Right kidney (tissue), 1 donor: ENCODE data around the gene CCDC152.
"Not testable (repeated sequence)": the region's sequence is repeated elsewhere in the genome, so short reads cannot be mapped to it uniquely, and the experiment has no call there.

ENCODE experiments used
- DNase-seq: peaks from one replicate; pipeline ENCODE4 v3.0.0-alpha.2; 2016

Gene CCDC152

DNA sequence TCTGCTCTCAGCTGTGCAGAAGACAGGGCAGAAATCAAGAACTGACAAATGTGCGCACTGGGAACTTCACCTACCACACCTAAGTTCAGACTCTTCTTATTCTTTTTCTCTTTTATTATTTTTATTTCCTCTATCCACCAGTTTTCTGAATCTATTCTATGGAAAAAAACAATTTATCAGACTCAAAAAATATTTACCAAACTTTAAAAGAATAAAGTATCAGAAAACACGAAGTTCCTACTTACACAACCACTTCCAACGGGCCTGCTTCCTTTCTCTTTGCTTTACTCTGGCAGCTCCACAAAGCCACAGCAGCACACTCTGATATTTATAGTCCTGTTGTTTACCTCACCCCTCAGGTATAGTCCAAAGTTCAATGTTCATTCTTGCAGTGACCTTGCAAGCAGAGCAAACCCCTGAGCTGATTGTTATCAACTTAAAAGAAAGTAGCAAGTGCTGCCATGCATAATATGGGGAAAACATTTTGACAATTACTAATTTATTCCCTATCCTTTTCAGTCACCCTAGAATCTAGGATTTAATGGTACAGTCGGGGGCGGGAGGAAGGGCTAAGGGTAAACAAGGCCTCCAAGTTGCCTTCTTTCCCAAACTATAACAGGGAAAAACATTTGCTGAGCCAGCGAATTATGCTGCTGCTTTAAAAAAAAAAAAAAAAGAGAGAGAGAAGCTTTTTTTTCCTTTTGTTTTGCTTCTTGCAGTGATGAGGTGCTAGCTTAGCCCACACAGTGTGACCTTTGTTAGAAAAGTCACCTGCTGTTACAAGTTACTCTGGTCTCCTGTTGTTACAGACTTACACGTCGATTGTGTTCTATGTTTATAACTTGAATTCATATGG is 55.2 kb downstream of the CCDC152 start, which contains the start of gene SELENOP:
Gene SELENOP (minus strand): TSS at position 302 of the 856 bp plus-strand sequence. CDS start 3,539 bp downstream, outside the sequence.
- DNase-seq: peak; percentile 84

DNA sequence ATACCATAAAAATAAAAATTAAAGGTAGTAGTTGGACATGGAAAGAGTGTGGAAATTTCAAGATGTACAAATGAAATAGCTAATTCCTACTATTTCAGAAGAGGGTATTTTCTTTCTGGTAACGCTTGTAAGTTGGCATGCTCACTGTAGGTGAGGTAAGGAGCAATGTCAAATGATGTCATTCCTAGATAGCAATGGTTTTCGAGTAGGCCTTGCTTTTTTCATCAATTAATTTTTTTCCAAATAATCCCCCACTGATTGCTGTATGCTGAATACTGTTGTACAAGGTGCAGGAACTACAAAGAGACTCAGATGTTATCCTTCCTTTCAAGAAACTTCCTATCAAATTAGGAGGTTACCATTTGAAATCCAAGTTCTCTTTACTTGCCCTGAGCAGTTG is 56.0 kb downstream of the CCDC152 start:
- no peak for DNase-seq

DNA sequence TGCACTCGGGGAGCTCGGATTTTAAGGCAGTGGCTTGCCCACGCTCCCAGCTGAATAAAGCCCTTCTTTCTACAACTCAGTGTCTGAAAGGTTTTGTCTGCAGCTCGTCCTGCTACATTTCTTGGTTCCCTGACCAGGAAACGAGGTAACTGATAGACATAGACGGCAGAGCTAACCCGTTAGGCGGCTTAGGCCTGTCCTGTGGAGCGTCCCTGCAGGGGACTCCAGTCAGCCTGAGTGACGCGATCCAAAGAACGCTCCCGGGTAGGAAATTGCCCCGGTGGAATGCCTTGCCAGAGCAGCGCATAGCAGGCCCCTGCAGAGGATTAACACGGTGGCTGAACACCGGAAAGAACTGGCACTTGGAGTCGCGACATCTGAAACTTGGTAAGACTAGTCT is 56.9 kb downstream of the CCDC152 start:
- DNase-seq: peak; percentile 38

DNA sequence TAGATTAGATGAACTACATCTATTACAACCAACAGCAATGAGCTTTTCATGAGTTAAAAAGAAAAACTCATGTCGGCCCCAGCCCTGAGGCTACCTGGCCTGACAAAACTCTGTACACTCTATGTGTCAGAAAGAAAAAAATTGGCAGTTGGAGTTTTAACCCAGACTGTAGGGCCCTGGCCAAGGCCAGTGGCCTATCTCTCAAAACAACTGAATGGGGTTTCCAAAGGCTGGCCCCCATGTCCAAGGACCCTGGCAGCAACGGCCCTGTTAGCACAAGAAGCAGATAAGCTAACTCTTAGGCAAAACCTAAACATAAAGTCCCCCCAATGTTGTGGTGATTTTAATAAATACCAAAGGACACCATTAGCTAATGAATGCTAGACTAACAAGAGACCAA is 59.9 kb downstream of the CCDC152 start:
- not testable (repeated sequence) for DNase-seq

- no peak for DNase-seq
These were observed 63.1 kb downstream of the CCDC152 start for GRCh38 chr5:42819745-42820144.

DNA sequence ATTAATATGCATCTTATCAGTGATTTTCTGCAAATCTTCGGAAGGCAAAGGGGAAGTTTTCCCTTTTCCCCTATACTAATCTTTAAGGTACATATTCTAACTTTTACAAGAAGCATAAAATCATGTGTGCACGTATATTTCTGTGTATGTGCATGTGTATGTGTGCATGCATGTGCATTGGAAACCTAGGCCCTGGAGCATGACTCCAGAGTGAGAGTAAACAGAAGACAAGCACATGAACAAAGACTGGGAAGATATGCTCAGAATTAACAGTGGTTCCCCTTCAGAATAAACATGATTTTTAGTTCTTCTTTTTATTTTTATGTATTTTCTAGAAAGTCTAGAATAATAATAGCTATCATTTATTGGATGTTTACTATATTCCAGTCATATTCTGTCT is 65.9 kb downstream of the CCDC152 start:
- no peak for DNase-seq

DNA sequence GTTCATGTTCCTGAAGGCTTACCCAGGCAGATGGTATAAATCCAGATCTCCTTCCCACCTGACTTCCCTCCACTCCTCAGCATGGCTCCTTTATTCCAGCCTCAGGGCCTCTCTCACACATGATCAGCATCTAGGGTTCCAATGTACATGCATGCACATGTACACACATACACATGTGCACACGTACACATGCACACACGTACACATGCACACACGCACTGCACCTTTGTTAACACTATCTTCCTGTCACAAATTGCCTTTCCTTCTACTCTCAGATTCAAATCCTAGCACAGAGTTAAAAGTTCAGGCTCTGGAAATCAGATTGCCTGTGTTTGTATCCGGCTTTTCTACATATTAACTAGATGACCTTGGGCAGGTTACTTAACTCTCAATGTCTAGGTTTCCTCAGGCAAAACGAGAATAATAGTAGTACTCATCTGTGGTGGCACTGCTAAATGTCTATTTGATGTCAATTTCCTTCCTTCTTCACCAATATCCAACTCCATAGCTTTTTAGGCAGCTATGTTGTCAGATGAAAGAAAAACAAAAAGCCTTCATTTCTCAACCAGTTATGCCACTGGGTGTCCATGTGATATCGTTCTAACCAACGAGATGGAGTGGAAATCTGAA is 67.8 kb downstream of the CCDC152 start:
- DNase-seq: no peak

- DNase-seq: no peak
These were observed 69.0 kb downstream of the CCDC152 start for GRCh38 chr5:42825422-42826148.

DNA sequence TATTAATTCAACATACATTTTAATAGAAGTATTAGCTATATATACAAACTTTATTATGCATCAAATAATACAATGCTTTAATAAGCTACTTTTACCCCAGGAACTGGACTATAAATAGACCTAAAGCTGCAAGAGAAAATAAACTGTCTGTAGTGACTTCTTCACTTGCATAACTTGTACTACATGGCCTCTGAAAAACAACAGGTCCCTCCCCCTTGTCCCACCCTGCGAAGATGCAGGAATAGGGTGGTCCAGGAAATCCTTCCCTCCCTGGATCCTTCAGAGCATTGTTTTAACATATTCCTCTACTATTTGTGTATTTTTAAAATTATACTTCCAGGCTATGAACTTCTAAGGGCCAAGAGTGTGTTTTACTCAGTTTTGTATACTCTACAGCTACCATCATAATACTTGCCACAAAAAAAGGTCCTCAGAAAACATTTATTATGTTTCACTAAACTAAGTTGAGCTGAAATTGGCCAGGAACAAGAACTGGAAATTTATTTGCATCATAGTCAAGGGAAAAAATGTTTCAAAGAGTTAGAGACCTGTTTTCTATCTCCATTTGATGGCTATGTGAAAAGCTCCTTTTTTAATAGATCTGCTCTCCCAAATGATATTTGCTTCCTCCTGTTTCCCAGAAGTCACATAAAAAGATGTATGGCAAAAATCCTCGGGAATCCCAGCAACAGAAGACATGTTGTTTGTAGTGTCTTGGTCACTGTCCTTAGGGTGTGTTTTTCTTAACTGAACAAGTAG is 70.3 kb downstream of the CCDC152 start:
- no peak for DNase-seq

DNA sequence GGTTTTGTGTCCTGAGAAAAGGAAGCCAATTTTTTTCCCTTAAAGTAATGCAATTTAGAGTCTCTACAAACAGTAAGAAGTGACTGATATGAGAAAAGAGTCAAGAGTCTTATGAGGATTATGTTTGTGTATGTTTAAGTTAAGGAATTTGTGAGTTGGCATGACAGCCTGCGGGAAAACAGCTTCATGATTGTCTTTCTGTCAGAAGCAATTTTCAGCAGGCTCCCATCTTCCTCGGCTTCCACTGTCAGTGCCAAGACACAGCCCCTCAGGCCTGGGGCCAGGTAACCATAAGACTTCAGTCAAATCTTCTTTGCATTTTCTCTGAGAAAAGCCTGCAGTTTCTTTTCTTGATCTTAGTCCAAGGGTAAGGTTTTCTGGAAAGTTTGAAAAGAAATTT is 72.1 kb downstream of the CCDC152 start:
- DNase-seq: no peak

- DNase-seq: no peak
These were observed 74.3 kb downstream of the CCDC152 start for GRCh38 chr5:42830924-42831323.

GRCh38 chr5:42832060-42832459 is 75.4 kb downstream of the CCDC152 start:
- DNase-seq: no peak

DNA sequence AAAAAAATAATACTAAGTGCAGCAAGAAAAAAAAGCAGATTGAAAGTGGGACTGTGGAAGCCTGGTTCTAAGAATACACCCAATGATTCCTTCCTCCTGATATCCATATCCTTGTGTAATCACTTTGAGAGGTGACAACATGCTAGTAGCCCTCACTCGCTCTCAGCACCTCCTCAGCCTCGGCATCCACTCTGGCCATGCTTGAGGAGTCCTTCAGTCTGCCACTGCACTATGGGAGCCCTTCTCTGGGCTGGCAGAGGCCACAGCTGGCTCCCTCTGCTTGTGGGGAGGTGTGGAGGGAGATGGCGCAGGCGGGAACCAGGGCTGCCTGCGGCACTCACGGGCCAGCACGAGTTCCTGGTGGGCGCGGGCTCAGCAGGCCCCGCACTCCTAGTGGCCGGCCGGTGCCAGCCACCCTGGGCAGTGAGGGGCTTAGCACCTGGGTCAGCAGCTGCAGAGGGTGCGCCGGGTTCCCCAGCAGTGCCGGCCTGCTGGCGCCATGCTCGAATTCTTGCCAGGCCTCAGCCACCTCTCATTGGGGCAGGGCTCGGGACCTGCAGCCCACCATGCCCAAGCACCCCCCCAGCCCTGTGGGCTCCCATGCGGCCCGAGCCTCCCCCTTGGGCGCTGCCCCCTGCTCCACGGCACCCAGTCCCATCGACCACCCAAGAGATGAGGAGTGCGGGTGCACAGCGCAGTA is 79.6 kb downstream of the CCDC152 start:
- no peak for DNase-seq

GRCh38 chr5:42837601-42838000 is 81.0 kb downstream of the CCDC152 start:
- no peak for DNase-seq

DNA sequence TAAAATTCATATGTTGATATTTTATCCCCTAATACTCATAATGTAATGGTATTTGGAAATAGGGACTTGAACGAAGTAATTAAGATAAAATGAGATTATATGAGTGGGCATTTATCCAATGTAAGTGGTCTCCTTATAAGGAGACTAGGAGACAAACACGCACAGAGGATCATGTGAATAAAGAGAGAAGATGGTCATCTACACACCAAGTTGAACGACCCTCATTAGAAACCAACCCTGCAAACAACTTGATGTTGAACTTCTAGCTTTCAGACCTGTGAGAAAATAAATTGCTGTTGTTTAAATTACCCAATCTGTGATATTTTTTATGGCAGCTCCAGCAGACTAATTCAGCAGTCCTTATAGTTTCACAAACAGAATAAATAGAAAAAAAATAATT is 82.6 kb downstream of the CCDC152 start:
- DNase-seq: no peak

GRCh38 chr5:42840269-42840668 is 83.7 kb downstream of the CCDC152 start:
- no peak for DNase-seq

DNA sequence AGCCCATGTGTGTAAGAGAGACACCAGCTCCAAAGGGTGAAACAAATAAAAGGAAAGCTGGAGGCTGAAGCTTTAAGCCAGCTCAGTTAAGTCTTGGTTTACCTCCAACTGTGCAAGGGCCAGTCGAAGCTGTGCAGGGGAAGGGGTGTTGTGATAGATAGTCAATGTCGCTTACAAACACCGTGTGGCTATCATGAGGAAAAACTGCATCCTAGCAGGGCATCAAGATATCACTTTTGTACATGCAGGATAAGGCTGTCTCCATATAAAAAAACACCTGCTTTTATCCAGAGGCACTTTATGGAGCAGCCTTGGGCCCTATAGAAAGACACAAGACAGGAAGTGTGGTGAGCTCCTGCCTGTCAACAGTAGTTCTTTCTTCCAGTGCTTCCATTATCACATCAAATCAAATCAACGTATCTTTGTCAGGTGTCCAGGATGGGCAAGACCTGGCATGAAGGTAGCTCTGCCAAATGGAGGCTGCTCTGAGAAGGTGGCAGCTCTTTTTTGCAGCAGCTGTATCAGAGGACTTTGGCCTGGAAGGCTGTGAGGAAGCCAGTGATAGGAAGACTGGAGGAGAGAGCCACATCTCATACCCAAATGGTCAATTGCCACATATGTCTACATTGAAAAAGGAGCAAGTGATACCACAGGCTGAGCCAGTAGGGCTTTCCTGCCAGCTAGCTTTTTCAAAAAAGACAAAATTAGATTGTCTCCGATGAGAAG is 84.4 kb downstream of the CCDC152 start:
- no peak for DNase-seq

GRCh38 chr5:42842921-42843641 is 86.5 kb downstream of the CCDC152 start:
- no peak for DNase-seq

DNA sequence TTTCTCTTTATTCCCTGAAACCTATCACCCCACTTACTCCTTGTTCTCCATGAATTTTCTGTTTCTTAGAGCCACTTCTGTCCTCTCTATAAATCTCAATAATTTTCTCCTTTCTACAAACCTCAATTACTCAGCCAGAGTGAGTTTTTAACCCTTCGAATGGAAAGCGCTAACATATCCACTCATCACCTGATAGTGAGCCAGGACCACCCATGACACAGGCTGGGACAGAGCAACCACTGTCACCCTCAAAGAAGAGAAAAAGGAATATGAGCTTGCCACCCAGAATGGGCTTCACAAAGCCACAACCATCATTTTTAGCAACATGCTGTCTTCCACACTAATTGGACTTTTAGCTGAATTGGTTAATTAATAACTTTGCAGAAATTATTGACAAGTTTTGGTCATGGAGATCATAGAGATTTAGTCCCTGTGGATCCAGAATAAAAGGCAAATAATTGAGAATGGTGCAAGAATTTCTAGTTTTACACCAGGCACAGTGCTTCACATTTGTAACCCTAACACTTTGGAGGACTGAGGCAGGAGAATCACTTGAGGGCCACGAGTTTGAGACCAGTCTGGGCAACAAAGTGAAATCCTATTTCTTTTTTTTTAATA is 87.2 kb downstream of the CCDC152 start:
- no peak for DNase-seq

- DNase-seq: not testable (repeated sequence)
These were observed 87.8 kb downstream of the CCDC152 start for GRCh38 chr5:42844408-42844807.
